Brain microvascular endothelial cell (primary cell): ENCODE measurements around the gene CARMIL1.
"Not testable (repeated sequence)": the region's sequence is repeated elsewhere in the genome, so short reads cannot be mapped to it uniquely, and the experiment has no call there.

Source experiments
- DNase-seq: peaks from one replicate; pipeline ENCODE4 v3.0.0-alpha.2; 2020
- H3K27ac ChIP-seq: fragments of 250-450 bp; sonication (Bioruptor Pico); 2 replicates; pipeline ENCODE4 v1.5.1; 2020; ENCODE audit warnings: mild to moderate bottlenecking, moderate library complexity
- H3K27me3 ChIP-seq: fragments of 250-450 bp; sonication (Bioruptor Pico); replicated peaks from 2 replicates; pipeline ENCODE4 v1.5.1; 2020; ENCODE audit warnings: mild to moderate bottlenecking
- H3K36me3 ChIP-seq: fragments of 250-450 bp; sonication (Bioruptor Pico); replicated peaks from 2 replicates; pipeline ENCODE4 v1.5.1; 2020; ENCODE audit warnings: mild to moderate bottlenecking
- H3K4me3 ChIP-seq: 2 replicates; pipeline ENCODE4 v1.5.1; 2011; ENCODE audit warnings: low read depth, mild to moderate bottlenecking, control low read depth, low read length, moderate library complexity
- in situ Hi-C: cut with HindIII; loops from 2 replicates; pipeline ENCODE4 v1.10.0; 2017; ENCODE audit warnings: low sequenced_read_pairs, low pct_ligation_motif_present
- TF ChIP-seq, protein P1 (sequence below): IDR thresholded peaks from 2 replicates; pipeline ENCODE4 v1.5.1; 2011; ENCODE audit warnings: low read depth, mild to moderate bottlenecking, moderate library complexity, low read length, control low read depth, inconsistent platforms; ENCODE audit errors: missing control alignments

Gene CARMIL1

DNA sequence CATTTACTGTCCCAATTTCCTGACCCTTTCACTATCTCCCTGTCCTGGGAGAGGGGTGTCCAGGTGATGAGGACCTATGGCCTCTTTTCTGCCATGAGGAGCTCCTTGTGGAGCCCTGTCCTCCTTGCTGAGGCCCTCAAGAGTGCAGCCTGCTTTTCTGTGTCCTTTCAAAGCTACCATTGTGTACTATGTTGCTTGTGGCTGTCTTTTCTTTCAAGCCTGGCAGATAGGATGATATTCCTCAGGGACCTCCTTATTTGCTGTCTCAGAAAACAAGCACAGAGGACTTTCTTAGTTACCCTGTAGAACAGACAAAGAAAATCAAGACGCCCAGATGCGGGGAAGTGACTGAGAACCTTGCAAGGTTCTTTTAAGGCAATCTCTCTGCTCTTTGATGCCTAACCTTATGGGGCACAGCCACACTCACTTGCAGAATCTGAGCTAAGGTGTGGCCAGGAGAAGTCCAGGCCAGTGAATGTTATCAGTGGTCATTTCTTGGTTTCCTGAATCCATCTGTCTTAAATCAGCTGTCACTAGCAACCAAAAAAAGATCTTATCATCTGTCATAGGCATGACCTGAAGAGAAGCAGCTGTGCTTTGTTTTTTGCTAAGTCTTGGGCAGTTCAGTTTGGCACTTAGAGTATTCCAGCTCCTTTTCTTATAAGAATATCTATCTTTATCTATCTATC, 17.2 kb downstream of the CARMIL1 start:
- H3K27me3 ChIP-seq, result no peaks in the 10 kb centered on the region
- TF ChIP-seq, protein P1, sequence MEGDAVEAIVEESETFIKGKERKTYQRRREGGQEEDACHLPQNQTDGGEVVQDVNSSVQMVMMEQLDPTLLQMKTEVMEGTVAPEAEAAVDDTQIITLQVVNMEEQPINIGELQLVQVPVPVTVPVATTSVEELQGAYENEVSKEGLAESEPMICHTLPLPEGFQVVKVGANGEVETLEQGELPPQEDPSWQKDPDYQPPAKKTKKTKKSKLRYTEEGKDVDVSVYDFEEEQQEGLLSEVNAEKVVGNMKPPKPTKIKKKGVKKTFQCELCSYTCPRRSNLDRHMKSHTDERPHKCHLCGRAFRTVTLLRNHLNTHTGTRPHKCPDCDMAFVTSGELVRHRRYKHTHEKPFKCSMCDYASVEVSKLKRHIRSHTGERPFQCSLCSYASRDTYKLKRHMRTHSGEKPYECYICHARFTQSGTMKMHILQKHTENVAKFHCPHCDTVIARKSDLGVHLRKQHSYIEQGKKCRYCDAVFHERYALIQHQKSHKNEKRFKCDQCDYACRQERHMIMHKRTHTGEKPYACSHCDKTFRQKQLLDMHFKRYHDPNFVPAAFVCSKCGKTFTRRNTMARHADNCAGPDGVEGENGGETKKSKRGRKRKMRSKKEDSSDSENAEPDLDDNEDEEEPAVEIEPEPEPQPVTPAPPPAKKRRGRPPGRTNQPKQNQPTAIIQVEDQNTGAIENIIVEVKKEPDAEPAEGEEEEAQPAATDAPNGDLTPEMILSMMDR, result no peak
- in situ Hi-C loops, result no loop called here
- no peak for DNase-seq
- no peak overlapping the region for H3K4me3 ChIP-seq
- no peaks in the 10 kb centered on the region for H3K36me3 ChIP-seq
- H3K27ac ChIP-seq, result no peak overlapping the region

DNA sequence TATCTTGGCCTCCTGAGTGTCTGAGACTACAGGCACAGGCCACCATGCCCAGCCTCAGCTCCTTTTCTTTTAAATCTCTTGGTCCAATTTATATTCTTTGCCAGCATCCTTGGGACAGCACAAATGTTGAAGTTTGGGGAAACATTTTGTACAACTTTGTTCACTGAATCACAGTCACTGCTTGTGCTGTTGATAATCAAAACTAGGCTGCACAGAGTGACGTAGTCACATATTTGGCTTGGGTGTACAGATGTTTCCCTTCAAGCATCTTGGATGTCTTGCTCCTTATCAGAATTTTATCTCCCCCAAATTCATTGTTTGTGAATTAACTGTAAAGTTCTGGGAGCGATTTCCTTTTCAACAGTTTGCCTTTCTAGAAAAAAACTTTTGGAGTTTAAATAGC, 17.9 kb downstream of the CARMIL1 start:
- no peak overlapping the region for H3K4me3 ChIP-seq
- H3K27me3 ChIP-seq, result no peaks in the 10 kb centered on the region
- no peak for DNase-seq
- TF ChIP-seq, protein P1, result no peak
- in situ Hi-C loops, result no loop called here
- H3K27ac ChIP-seq, result no peak overlapping the region
- H3K36me3 ChIP-seq, result no peaks in the 10 kb centered on the region

DNA sequence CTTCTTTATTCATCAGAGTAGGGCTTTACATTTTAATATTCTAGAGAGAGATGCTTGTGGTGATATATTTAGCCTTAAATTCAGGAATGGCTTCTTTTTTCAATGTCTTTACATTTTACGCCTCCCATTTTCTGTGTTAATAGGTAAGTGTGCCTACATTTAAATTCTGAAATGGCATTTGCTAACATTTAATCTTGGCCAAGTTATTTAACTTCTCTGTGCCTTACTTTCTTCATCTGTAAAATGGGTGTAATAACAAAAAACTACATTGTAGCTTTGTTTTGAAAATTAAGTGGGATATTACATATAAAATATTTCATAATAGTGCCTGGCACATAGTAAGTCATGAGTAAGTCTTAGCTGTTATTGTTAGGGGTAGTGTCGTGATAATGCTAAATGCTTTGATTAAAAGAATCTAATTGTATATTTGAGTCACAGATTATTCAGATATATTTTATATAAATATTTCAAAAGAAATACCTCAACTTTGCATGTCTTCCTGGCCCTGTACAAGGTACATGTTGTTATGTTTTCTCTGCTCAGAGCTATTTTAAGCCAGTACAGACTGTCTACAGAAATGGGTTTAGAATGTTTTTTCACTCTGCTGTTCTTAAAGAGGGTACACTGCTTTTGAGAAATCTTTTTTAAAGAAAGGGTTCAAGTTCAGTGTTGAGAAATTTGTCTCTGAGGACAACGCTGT, 18.8 kb downstream of the CARMIL1 start:
- Histone ChIP-seq H3K4me3 (no peak overlapping the region), H3K27ac (no peak overlapping the region), H3K36me3 (no peaks in the 10 kb centered on the region), H3K27me3 (no peaks in the 10 kb centered on the region)
- TF ChIP-seq, protein P1, result no peak
- in situ Hi-C loops, result no loop called here
- no peak for DNase-seq

DNA sequence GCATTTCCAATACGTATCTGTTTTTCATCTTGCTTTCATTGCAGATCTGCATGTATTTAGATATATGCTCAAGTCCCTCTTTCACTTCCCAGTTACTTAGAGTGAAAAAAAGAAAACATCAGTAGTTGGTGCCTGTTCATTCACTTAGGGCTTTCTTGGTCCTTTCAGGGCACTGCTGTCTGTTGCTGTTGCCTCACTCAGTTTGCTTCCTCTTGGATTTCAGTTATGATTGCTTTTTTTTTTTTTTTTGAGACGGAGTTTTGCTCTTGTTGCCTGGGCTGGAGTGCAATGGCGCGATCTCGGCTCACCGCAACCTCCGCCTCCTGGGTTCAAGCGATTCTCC, 19.3 kb downstream of the CARMIL1 start:
- H3K4me3 ChIP-seq, H3K36me3 ChIP-seq, DNase-seq, in situ Hi-C loops, H3K27ac ChIP-seq, H3K27me3 ChIP-seq: not testable (repeated sequence)

DNA sequence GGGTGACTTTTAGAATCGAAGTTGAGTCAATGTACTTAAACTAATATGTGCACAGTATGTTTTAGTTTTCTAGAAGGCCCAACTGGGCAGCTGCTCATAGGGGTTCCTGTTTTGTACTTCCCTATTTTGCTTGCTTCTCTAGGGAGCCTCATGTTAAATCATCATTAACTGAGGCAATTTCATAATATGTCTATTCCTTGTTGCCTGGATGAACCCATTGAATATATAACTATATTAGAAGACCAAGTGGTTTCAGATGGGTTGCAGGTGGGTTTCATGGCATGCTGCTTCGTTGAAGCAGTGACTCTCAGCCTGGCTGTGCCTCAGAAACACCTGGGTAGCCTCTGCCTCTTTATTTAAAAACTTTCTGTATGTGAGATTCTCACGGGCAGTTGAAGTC, 22.2 kb downstream of the CARMIL1 start:
- DNase-seq, result no peak
- no peaks in the 10 kb centered on the region for H3K36me3 ChIP-seq
- H3K27ac ChIP-seq, result no peak overlapping the region
- H3K4me3 ChIP-seq, result no peak overlapping the region
- TF ChIP-seq, protein P1, result no peak
- in situ Hi-C loops, result no loop called here
- no peaks in the 10 kb centered on the region for H3K27me3 ChIP-seq

DNA sequence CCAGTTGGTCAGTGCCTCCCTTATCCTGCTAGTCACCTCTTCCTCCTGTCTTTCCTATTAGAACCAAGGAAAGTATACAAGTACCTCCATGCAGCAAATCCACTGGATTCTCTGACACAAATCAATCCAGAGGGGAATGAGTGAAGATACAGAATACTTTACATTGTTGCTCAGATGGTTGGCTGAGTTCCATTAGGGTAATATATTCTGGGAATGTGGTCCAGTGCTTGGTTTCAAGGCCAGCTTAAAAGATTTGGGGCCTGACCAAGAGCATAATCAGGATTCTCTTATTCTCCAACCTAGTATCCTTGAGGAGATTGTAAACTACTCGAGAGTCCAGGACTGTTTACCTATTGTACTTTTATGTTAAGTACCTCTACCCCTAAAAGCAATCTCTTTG, 23.0 kb downstream of the CARMIL1 start:
- no peaks in the 10 kb centered on the region for H3K36me3 ChIP-seq
- no peak overlapping the region for H3K27ac ChIP-seq
- no peaks in the 10 kb centered on the region for H3K27me3 ChIP-seq
- in situ Hi-C loops, result no loop called here
- TF ChIP-seq, protein P1, result no peak
- no peak for DNase-seq
- no peak overlapping the region for H3K4me3 ChIP-seq
